Naive thymus-derived CD4-positive, alpha-beta T cell (primary cell): Measurements from ENCODE around the gene TNFRSF13B. TPM values are rescaled to one million over a fixed set of nuclear protein-coding genes. Genes with fewer than 3 reads are reported as not detected.

Experiments
- ATAC-seq: fragments of 150-1000 bp; cut with Tn5 transposase; 2 replicates; pipeline ENCODE4 v1.10.0; 2021; ENCODE audit warnings: mild to moderate bottlenecking, moderate library complexity
- CTCF ChIA-PET: fragments of 350-600 bp; sonication (Branson Sonifier 250); formaldehyde crosslinking; loops from one replicate; lab custom pipeline; 2021; ENCODE audit warnings: antibody characterized with exemption; lab: Charles Lee
- POLR2A ChIA-PET: fragments of 350-600 bp; sonication (Branson Sonifier 250); formaldehyde crosslinking; loops from one replicate; lab custom pipeline; 2021; ENCODE audit warnings: antibody characterized with exemption, inconsistent platforms; lab: Charles Lee
- DNase-seq, 9 donors: peaks; one replicate each; pipeline versions ENCODE4 v3.0.0 to v3.0.0-alpha.2; 2020 to 2022; ENCODE audit warnings: mixed read lengths in 1 of 9
- H3K27ac ChIP-seq: one replicate; pipeline ENCODE4 v1.7.0; 2013; ENCODE audit warnings: mild to moderate bottlenecking, low read depth, low read length, moderate library complexity
- H3K27me3 ChIP-seq, 2 donors: one replicate each; pipeline ENCODE4 v1.7.0; 2013; ENCODE audit warnings: low read length in 2 of 2, mild to moderate bottlenecking in 2 of 2, moderate library complexity in 2 of 2; ENCODE audit not compliant: control insufficient read depth in 2 of 2, insufficient read depth in 2 of 2
- H3K36me3 ChIP-seq, 3 experiments: 1 replicate in 2 of 3; 2 replicates in 1 of 3; pipeline ENCODE4 v1.7.0; 2013; ENCODE audit warnings: low read length in 3 of 3, mild to moderate bottlenecking in 3 of 3, moderate library complexity in 1 of 3; ENCODE audit not compliant: insufficient read depth in 3 of 3, control insufficient read depth in 2 of 3
- H3K4me1 ChIP-seq, 2 donors: one replicate each; pipeline ENCODE4 v1.7.0; 2013; ENCODE audit warnings: low read length in 2 of 2, mild to moderate bottlenecking in 2 of 2, moderate library complexity in 1 of 2; ENCODE audit not compliant: control insufficient read depth in 2 of 2, insufficient read depth in 2 of 2
- H3K4me3 ChIP-seq: 2 replicates; pipeline ENCODE4 v1.7.0; 2013; ENCODE audit warnings: mild to moderate bottlenecking, low read length
- H3K9me3 ChIP-seq, 3 experiments: 1 replicate in 2 of 3; 2 replicates in 1 of 3; pipeline ENCODE4 v1.7.0; 2013; ENCODE audit warnings: low read length in 3 of 3; ENCODE audit not compliant: control insufficient read depth in 2 of 3
- H3K27ac Mint-ChIP-seq, 9 donors: one replicate each; pipeline ENCODE4 v1.8.0; 2020 to 2022; ENCODE audit warnings: mixed read lengths in 9 of 9, mild to moderate bottlenecking in 8 of 9, moderate library complexity in 5 of 9, inconsistent platforms in 2 of 9
- H3K27me3 Mint-ChIP-seq, 5 donors: one replicate each; pipeline ENCODE4 v1.8.0; 2021 to 2022; ENCODE audit warnings: mixed read lengths in 5 of 5, mild to moderate bottlenecking in 1 of 5
- H3K36me3 Mint-ChIP-seq, 5 donors: one replicate each; pipeline ENCODE4 v1.8.0; 2020 to 2022; ENCODE audit warnings: mixed read lengths in 5 of 5, mild to moderate bottlenecking in 3 of 5, inconsistent platforms in 1 of 5
- H3K4me1 Mint-ChIP-seq, 7 donors: one replicate each; pipeline ENCODE4 v1.8.0; 2020 to 2022; ENCODE audit warnings: mixed read lengths in 7 of 7, mild to moderate bottlenecking in 3 of 7, inconsistent platforms in 1 of 7
- H3K4me3 Mint-ChIP-seq, 10 donors: one replicate each; pipeline ENCODE4 v1.8.0; 2020 to 2022; ENCODE audit warnings: mild to moderate bottlenecking in 10 of 10, mixed read lengths in 10 of 10, moderate library complexity in 6 of 10, inconsistent platforms in 2 of 10
- H3K9me3 Mint-ChIP-seq, 11 donors: one replicate each; pipeline ENCODE4 v1.8.0; 2020 to 2022; ENCODE audit warnings: mixed read lengths in 11 of 11, mild to moderate bottlenecking in 4 of 11, inconsistent platforms in 1 of 11, moderate library complexity in 1 of 11
- intact Hi-C, 2 donors: fragments of 100-400 bp; cut with micrococcal nuclease; formaldehyde crosslinking; loops; one replicate each; pipeline ENCODE4 v1.15.1; 2023
- polyA plus RNA-seq, 2 donors: library from polyadenylated mRNA; unstranded; fragments of 300-500 nt; fragmentation: Illumina TruSeq; gene quantifications; one replicate each; pipeline ENCODE4 v1.2.3, GENCODE V29; 2021
- total RNA-seq, 6 experiments: library from RNA in 5 of 6; stranded (reverse) in 5 of 6; gene quantifications; 1 replicate in 5 of 6; 2 replicates in 1 of 6; pipeline ENCODE4 v1.2.3 and lab custom pipeline; 2021 to 2026

Gene TNFRSF13B
- total and polyA plus RNA-seq, 7 experiments from 2014 or later: 0.21 to 2.4 (median 1.3) TPM; not detected in 3

- Mint-ChIP-seq H3K4me3 (no peak overlapping the region), H3K27me3 (peaks cover 0 to 9% (median 0%) of the 10 kb centered on the region in 5 donors), H3K4me1 (peaks cover 0 to 19% (median 0%) of the 10 kb centered on the region in 7 donors), H3K36me3 (no peaks in the 10 kb centered on the region), H3K9me3 (no peaks in the 10 kb centered on the region), H3K27ac (no peak overlapping the region)
- no peaks in the 10 kb centered on the region for H3K9me3 ChIP-seq
- H3K4me1 ChIP-seq: no peaks in the 10 kb centered on the region
- ChIA-PET POLR2A (no interaction called here), CTCF (no interaction called here)
- no peak overlapping the region for H3K4me3 ChIP-seq
- no peaks in the 10 kb centered on the region for H3K36me3 ChIP-seq
- ATAC-seq: no peak
- peak in 1 of 9 donors; percentile 17 for DNase-seq
- H3K27me3 ChIP-seq: no peaks in the 10 kb centered on the region
- no peak overlapping the region for H3K27ac ChIP-seq
- intact Hi-C loops: no loop called here
Measured at GRCh38 chr17:16977932-16978331, 6.0 kb upstream of the TNFRSF13B start.

DNA sequence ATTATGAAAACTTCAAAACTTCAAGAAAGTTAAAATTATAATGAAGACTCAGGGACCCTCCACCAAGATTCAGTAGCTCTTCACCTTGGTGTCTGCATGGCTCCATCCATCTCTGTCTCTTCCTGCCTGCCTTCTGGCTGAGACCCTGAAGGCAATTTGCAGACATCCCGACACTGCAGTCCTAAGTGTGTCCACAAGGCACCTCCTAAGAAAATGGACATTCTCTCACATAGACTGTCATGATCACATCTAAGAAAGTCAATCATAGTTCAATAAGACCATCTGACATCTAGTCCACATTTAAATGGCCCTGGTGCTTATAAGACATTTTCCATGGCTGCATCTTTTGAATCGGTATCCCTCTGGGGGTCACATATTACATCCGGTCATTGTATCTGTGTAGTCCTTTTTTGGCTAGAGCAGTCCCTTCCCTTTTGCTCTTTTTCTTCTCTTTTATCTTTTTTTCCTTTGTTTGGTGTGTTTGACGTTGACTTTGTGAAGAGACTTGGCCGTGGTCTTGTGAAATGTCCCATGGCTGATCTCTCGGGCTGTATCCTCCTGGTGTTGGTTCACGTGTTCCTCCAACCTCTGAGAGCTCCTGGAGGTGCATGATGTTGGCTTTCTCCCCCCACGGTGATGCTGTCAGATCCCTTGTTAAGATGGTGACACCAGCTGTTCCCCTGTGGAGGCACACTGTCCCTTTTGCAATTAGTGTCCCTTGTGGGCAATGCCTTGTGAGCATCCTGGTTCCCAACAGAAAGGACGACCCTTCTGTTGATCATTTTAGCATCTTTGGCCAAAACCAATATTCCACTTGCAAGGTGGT is 5.0 kb upstream of the TNFRSF13B start:
- POLR2A ChIA-PET: no interaction called here
- peaks cover 0 to 19% (median 0%) of the 10 kb centered on the region in 7 donors for H3K4me1 Mint-ChIP-seq
- DNase-seq: peak in 1 of 9 donors; percentile 6
- no peaks in the 10 kb centered on the region for H3K9me3 Mint-ChIP-seq
- no peak overlapping the region for H3K27ac Mint-ChIP-seq
- no peaks in the 10 kb centered on the region for H3K36me3 Mint-ChIP-seq
- H3K36me3 ChIP-seq: no peaks in the 10 kb centered on the region
- no peak overlapping the region for H3K4me3 Mint-ChIP-seq
- intact Hi-C loops: no loop called here
- H3K27ac ChIP-seq: no peak overlapping the region
- ATAC-seq: no peak
- no peaks in the 10 kb centered on the region for H3K9me3 ChIP-seq
- no peaks in the 10 kb centered on the region for H3K27me3 ChIP-seq
- CTCF ChIA-PET: no interaction called here
- H3K27me3 Mint-ChIP-seq: peaks cover 0 to 9% (median 0%) of the 10 kb centered on the region in 5 donors
- H3K4me3 ChIP-seq: no peak overlapping the region
- H3K4me1 ChIP-seq: no peaks in the 10 kb centered on the region

GRCh38 chr17:16975744-16976625 is 4.1 kb upstream of the TNFRSF13B start:
- no peak overlapping the region for H3K27ac ChIP-seq
- Mint-ChIP-seq H3K27me3 (peaks cover 0 to 9% (median 0%) of the 10 kb centered on the region in 5 donors), H3K27ac (no peak overlapping the region), H3K4me3 (no peak overlapping the region), H3K4me1 (peaks cover 0 to 19% (median 0%) of the 10 kb centered on the region in 7 donors), H3K36me3 (no peaks in the 10 kb centered on the region), H3K9me3 (no peaks in the 10 kb centered on the region)
- H3K36me3 ChIP-seq: no peaks in the 10 kb centered on the region
- no peak overlapping the region for H3K4me3 ChIP-seq
- no peak for ATAC-seq
- intact Hi-C loops: no loop called here
- no peaks in the 10 kb centered on the region for H3K9me3 ChIP-seq
- DNase-seq: no peak
- CTCF ChIA-PET: interaction anchor here (1.1 kb wide), 1 partner anchor 13 kb away, joined by 3 read pairs; no protein-coding TSS in a partner anchor
- H3K4me1 ChIP-seq: no peaks in the 10 kb centered on the region
- H3K27me3 ChIP-seq: no peaks in the 10 kb centered on the region
- POLR2A ChIA-PET: no interaction called here

GRCh38 chr17:16975277-16975651 is 3.3 kb upstream of the TNFRSF13B start:
- ChIA-PET POLR2A (interaction anchor here (0.6 kb wide), 1 partner anchor 1230 kb away, joined by 3 read pairs; no protein-coding TSS in a partner anchor), CTCF (interaction anchor here (1.1 kb wide), 1 partner anchor 13 kb away, joined by 3 read pairs; no protein-coding TSS in a partner anchor)
- Mint-ChIP-seq H3K27ac (no peak overlapping the region), H3K27me3 (peaks cover 0 to 9% (median 0%) of the 10 kb centered on the region in 5 donors), H3K36me3 (no peaks in the 10 kb centered on the region), H3K4me1 (peaks cover 0 to 19% (median 0%) of the 10 kb centered on the region in 7 donors), H3K9me3 (no peaks in the 10 kb centered on the region), H3K4me3 (no peak overlapping the region)
- intact Hi-C loops: no loop called here
- H3K9me3 ChIP-seq: no peaks in the 10 kb centered on the region
- H3K4me1 ChIP-seq: no peaks in the 10 kb centered on the region
- no peak overlapping the region for H3K27ac ChIP-seq
- no peak overlapping the region for H3K4me3 ChIP-seq
- no peak for DNase-seq
- no peaks in the 10 kb centered on the region for H3K36me3 ChIP-seq
- H3K27me3 ChIP-seq: no peaks in the 10 kb centered on the region
- ATAC-seq: no peak

DNA sequence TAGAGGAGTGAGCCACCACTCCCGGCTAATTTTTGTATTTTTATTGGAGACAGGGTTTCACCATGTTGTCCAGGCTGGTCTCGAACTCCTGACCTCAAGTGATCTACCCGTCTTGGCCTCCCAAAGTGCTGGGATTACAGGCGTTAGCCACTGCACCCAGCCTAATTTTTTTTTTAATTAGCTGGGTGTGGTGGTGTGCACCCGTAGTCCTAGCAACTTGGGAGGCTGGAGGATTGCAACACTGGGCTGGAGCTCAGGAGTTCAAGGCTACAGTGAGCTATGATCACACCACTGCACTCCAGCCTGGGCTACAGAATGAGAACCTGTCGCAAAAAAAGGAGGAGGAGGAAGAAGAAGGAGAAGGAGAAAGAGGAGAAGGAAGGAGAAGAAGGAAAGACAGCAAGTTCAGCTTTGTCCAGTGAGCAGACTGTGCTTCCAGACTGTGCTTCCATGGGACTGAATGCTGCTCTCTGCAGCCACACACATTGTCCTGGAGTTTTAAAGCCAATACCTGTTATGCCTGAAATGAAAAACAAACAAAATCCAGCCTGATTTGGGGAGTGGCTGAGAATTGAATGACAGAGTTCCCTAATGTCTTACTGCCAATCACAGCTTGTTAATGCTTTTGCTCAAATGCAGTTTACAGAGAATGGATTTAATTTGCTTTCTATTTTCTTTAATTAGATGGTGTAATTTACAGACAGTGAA is 2.8 kb upstream of the TNFRSF13B start:
- Mint-ChIP-seq H3K27me3 (peaks cover 0 to 9% (median 0%) of the 10 kb centered on the region in 5 donors), H3K4me3 (no peak overlapping the region), H3K9me3 (no peaks in the 10 kb centered on the region), H3K27ac (no peak overlapping the region), H3K36me3 (no peaks in the 10 kb centered on the region), H3K4me1 (peaks cover 0 to 19% (median 0%) of the 10 kb centered on the region in 7 donors)
- no peak for ATAC-seq
- Histone ChIP-seq H3K27me3 (no peaks in the 10 kb centered on the region), H3K36me3 (no peaks in the 10 kb centered on the region), H3K27ac (no peak overlapping the region), H3K9me3 (no peaks in the 10 kb centered on the region), H3K4me1 (no peaks in the 10 kb centered on the region), H3K4me3 (no peak overlapping the region)
- intact Hi-C loops: no loop called here
- CTCF ChIA-PET: interaction anchor here (0.7 to 1.1 kb wide), 2 partner anchors 14 to 377 kb away, joined by 3 read pairs; no protein-coding TSS in a partner anchor
- POLR2A ChIA-PET: interaction anchor here (0.6 kb wide), 1 partner anchor 1230 kb away, joined by 3 read pairs; no protein-coding TSS in a partner anchor
- DNase-seq: no peak
